VCaP (cell line): ENCODE measurements around the gene RPL41.

Experiments used
- H3K27ac ChIP-seq: fragments of 450-650 bp; 2 replicates; pipeline ENCODE4 v1.5.1; 2017
- CTCF ChIP-seq: fragments of 450-650 bp; conservative IDR thresholded peaks from 2 replicates; pipeline ENCODE4 v1.5.1; 2017; ENCODE audit warnings: mild to moderate bottlenecking, moderate library complexity

Gene RPL41

GRCh38 chr12:56080556-56081138 lies 35.8 kb upstream of the RPL41 start:
- TF ChIP-seq CTCF: no peak
- peak overlapping the region; percentile 95 for H3K27ac ChIP-seq

GRCh38 chr12:56081393-56082347 lies 34.8 kb upstream of the RPL41 start:
- no peak overlapping the region for H3K27ac ChIP-seq
- TF ChIP-seq CTCF: no peak

- no peak for TF ChIP-seq CTCF
- H3K27ac ChIP-seq: no peak overlapping the region
Measured at GRCh38 chr12:56082382-56082781, 34.1 kb upstream of the RPL41 start.

GRCh38 chr12:56082967-56083366 lies 33.5 kb upstream of the RPL41 start:
- H3K27ac ChIP-seq: no peak overlapping the region
- TF ChIP-seq CTCF: no peak

- peak; percentile 30; the same call in 1 of the 2 replicates for TF ChIP-seq CTCF
- H3K27ac ChIP-seq: no peak overlapping the region
Measured at GRCh38 chr12:56084958-56085543, 31.4 kb upstream of the RPL41 start.

GRCh38 chr12:56086096-56086495 lies 30.3 kb upstream of the RPL41 start:
- no peak for TF ChIP-seq CTCF
- H3K27ac ChIP-seq: peak overlapping the region; percentile 25; the same call in 1 of the 2 replicates

- TF ChIP-seq CTCF: no peak
- H3K27ac ChIP-seq: peak overlapping the region; percentile 25; the same call in 1 of the 2 replicates
Measured at GRCh38 chr12:56086608-56087007, 29.8 kb upstream of the RPL41 start.
